GM18526 (cell line): ENCODE measurements around the gene RFX5.
A peak's percentile ranks its signal among the peaks of the same experiment; 100 is the strongest.

Experiments used
- POLR2A ChIP-seq: IDR thresholded peaks from 3 replicates; pipeline ENCODE4 v1.6.1; 2011; ENCODE audit not compliant: insufficient read length; ENCODE audit errors: extremely low read depth

The RFX5 gene

GRCh38 chr1:151334822-151335221 lies 12.2 kb downstream of the RFX5 start:
- TF ChIP-seq POLR2A = no peak

- no peak for TF ChIP-seq POLR2A
Measured at GRCh38 chr1:151327903-151328674, 19.0 kb downstream of the RFX5 start.

- TF ChIP-seq POLR2A = peak; percentile 57
Measured at GRCh38 chr1:151327223-151327902, 19.7 kb downstream of the RFX5 start, which contains the start of gene PI4KB. PI4KB (minus strand) TSS chr1:151327416; CDS start chr1:151316481, 10,935 bp downstream.

GRCh38 chr1:151326619-151327222 lies 20.3 kb downstream of the RFX5 start:
- TF ChIP-seq POLR2A = peak; percentile 58

GRCh38 chr1:151325646-151326429 lies 21.2 kb downstream of the RFX5 start:
- TF ChIP-seq POLR2A = no peak

GRCh38 chr1:151325231-151325630 lies 21.8 kb downstream of the RFX5 start:
- TF ChIP-seq POLR2A = no peak

- no peak for TF ChIP-seq POLR2A
Measured at GRCh38 chr1:151324390-151324930, 22.6 kb downstream of the RFX5 start.

GRCh38 chr1:151318975-151319374 lies 28.1 kb downstream of the RFX5 start:
- no peak for TF ChIP-seq POLR2A

- no peak for TF ChIP-seq POLR2A
Measured at GRCh38 chr1:151315565-151316235, 31.4 kb downstream of the RFX5 start.

- no peak for TF ChIP-seq POLR2A
Measured at GRCh38 chr1:151314137-151314875, 32.7 kb downstream of the RFX5 start.

GRCh38 chr1:151313501-151313900 lies 33.6 kb downstream of the RFX5 start:
- TF ChIP-seq POLR2A = no peak

GRCh38 chr1:151312826-151313225 lies 34.2 kb downstream of the RFX5 start:
- TF ChIP-seq POLR2A = no peak

- no peak for TF ChIP-seq POLR2A
Measured at GRCh38 chr1:151312411-151312810, 34.6 kb downstream of the RFX5 start.
